Mucosa of stomach (tissue), 1 donor: Measurements from ENCODE around the gene C6orf120.

Source experiments
- H3K27me3 ChIP-seq: one replicate; pipeline ENCODE4 v1.7.0; 2013; ENCODE audit warnings: mild to moderate bottlenecking, low read length; ENCODE audit not compliant: control insufficient read depth, insufficient read depth
- H3K36me3 ChIP-seq: one replicate; pipeline ENCODE4 v1.7.0; 2013; ENCODE audit warnings: low read length; ENCODE audit not compliant: control insufficient read depth, insufficient read depth
- H3K4me1 ChIP-seq: one replicate; pipeline ENCODE4 v1.7.0; 2013; ENCODE audit warnings: mild to moderate bottlenecking, low read length; ENCODE audit not compliant: control insufficient read depth, insufficient read depth
- H3K4me3 ChIP-seq: one replicate; pipeline ENCODE4 v1.7.0; 2013; ENCODE audit warnings: low read length
- H3K9ac ChIP-seq: one replicate; pipeline ENCODE4 v1.7.0; 2013; ENCODE audit warnings: mild to moderate bottlenecking, low read length, moderate library complexity
- H3K9me3 ChIP-seq: one replicate; pipeline ENCODE4 v1.7.0; 2013; ENCODE audit warnings: mild to moderate bottlenecking, low read length, moderate library complexity; ENCODE audit not compliant: control insufficient read depth
- donor health status: Pancreatic carcinoma.

C6orf120 gene

DNA sequence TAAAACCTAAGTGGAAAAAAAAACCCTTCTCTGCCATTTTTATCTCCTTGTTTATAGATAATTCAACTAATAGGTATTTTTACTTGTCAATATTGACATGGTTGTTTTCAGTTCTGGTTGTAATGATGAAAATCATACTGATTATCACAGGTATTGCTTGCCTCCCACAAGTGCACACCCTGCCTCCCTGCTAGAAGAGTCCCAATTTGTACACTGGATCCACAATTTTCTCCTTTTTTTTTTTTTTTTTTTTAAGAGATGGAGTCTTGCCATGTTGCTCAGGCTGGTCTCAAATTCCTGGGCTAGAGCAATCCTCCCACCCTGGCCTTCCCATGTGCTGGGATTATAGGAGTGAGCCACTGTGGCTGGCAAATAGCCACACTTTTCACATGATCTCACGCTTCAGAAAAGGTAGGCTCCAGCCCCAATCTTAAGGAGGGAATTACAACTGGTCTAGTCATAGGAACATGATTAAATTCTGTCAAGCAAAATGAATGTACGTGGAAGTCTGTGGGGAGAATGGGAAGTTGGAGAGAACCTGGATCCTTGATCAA is 37.1 kb downstream of the C6orf120 start:
- Histone ChIP-seq H3K36me3 (no peaks in the 10 kb centered on the region), H3K4me3 (no peak overlapping the region), H3K9ac (no peak overlapping the region), H3K27me3 (no peaks in the 10 kb centered on the region), H3K4me1 (no peaks in the 10 kb centered on the region), H3K9me3 (no peaks in the 10 kb centered on the region)

DNA sequence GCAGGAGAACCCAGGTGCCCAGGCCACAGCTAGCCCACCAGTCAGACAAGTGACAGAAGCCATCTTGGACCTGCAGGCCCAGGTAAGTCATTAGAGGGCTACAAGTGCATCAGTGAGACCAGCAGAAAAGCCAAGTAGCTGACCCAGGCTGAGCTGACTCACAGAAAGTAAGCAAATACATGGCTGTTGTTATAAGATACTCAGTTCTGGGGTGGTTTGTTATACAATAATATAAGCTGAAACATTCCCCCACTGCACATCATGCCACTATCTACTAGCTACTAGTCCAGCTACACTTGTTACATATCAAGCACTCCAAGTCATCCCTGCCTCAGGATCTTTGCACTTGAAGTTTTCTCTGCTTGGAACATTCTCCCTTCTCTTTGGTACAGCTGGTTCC is 39.4 kb downstream of the C6orf120 start:
- Histone ChIP-seq H3K27me3 (no peaks in the 10 kb centered on the region), H3K4me1 (no peaks in the 10 kb centered on the region), H3K9ac (no peak overlapping the region), H3K4me3 (no peak overlapping the region), H3K9me3 (no peaks in the 10 kb centered on the region), H3K36me3 (no peaks in the 10 kb centered on the region)

DNA sequence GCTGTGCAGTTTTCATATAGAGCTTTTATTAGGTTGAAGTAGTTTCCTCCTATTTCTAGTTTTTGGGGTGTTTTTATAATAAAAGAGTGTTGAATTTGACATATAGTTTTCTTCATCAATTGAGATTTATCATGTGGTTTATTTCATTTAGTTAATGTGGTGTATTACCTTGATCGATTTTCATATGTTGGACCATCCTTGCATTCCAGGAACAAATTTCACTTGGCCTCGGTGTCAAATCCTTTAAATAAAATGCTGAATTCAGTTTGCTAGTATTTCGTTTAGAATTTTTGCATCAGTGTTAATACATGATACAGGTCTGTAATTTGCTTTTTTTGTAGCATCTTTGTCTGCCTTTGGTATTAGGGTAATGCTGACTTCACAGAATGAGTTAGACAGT is 43.5 kb downstream of the C6orf120 start:
- H3K4me3 ChIP-seq, result no peak overlapping the region
- no peaks in the 10 kb centered on the region for H3K36me3 ChIP-seq
- no peak overlapping the region for H3K9ac ChIP-seq
- no peaks in the 10 kb centered on the region for H3K4me1 ChIP-seq
- no peaks in the 10 kb centered on the region for H3K27me3 ChIP-seq
- H3K9me3 ChIP-seq, result no peaks in the 10 kb centered on the region

DNA sequence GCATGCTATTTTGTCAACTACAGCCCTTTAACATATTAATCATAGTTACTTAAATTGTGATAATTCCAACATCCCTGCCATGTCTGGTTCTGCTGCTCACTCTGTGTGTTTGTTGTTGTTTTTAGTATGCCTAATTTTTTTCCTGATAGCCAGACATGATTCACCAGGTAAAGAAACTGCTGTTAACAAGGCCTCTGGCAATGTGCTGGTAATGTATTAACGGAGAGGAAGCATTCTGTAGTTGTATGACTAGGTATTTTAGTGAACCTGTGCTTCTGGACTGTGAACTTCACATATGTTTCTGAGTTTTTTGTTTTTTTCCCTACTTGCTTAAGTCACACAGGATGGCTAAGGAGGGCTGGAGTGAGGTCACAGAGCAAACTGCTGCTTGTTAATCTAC is 44.6 kb downstream of the C6orf120 start:
- H3K4me1 ChIP-seq, result no peaks in the 10 kb centered on the region
- H3K9me3 ChIP-seq, result no peaks in the 10 kb centered on the region
- H3K4me3 ChIP-seq, result no peak overlapping the region
- no peaks in the 10 kb centered on the region for H3K36me3 ChIP-seq
- H3K9ac ChIP-seq, result no peak overlapping the region
- H3K27me3 ChIP-seq, result no peaks in the 10 kb centered on the region

DNA sequence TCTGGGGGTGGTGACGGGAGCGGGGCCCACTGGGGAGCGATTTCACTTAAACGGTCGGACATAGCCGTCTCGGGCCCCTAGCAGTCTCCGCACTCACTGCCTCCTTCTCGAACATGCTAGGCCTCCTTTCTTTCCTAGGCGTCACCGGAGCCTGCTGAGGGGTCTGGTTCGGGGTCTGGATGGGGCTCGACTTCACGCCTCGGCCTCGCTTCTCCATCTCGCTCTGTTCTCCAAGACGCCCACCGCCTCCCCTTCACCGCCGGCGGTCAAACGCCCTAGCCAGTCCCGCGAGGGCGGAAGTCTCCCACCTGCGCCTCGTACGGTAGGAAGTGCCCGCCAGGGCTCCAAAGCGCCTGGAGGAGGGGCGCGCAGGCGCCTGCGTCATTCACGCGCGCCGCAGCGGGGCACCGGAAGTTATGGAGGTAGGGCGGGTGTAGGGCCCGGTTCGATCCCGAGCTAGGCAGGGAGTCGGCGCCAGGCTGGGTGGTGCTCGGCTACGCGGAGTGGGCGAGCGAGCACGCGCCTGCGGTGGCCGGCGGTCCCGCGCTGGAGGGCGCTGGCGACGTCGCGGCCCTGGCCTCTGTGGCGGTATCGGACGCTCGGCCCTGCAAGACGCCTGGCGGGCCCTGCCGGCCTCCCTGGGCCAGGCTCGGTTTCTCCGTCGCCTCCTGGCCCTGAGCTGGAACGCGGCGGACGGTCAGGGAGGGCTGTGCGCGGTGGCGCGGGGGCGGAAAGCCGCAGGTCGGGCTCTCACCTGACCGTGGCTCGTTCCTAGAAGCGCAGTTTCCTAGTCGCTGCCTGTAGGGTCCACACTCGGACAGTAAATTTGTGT is 49.5 kb downstream of the C6orf120 start, which contains the start of the genes DYNLT2 and ERMARD:
TSS of gene DYNLT2 (minus strand) at position 331 of the 832 bp plus-strand sequence. CDS start at position 217, 114 bp downstream.
TSS of gene ERMARD (plus strand) at position 381 of the 832 bp plus-strand sequence. CDS start at position 417, 36 bp downstream.
- H3K36me3 ChIP-seq, result no peaks in the 10 kb centered on the region
- H3K27me3 ChIP-seq, result no peaks in the 10 kb centered on the region
- no peaks in the 10 kb centered on the region for H3K9me3 ChIP-seq
- H3K9ac ChIP-seq, result peak within 1 kb of the TSS; percentile 98
- H3K4me1 ChIP-seq, result peaks cover 9% of the 10 kb centered on the region
- peak within 1 kb of the TSS; percentile 69 for H3K4me3 ChIP-seq

DNA sequence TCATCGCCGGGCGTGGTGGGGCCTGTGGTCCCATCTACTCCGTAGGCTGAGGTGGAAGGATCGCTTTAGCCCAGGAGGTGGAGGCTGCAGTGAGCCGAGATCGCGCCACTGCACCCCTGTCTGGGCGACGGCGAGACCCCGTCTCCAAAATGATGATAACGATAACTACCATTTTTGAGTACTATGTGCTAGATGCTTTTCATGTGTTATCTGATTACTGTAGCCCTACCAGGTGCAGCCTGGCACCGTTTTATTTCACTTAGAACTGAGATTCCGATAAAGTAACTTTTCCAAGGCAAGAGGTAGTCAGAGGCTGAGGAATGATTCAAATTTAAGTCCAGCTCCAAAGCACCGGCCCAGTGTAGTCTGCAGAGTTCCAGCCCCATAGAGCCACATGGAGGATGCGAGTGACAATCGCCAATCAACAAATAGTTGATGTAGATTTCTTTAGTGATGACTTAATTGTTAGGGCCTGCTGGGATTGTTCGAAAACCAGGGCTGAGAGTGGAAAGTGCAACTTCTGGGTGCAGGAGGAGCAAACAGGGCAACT is 50.2 kb downstream of the C6orf120 start:
- H3K9ac ChIP-seq, result peak overlapping the region; percentile 98
- no peaks in the 10 kb centered on the region for H3K9me3 ChIP-seq
- no peaks in the 10 kb centered on the region for H3K36me3 ChIP-seq
- peaks cover 9% of the 10 kb centered on the region for H3K4me1 ChIP-seq
- H3K27me3 ChIP-seq, result no peaks in the 10 kb centered on the region
- peak overlapping the region; percentile 69 for H3K4me3 ChIP-seq
